GM12892 (cell line): ENCODE results near the gene TPPP.
"Not testable (repeated sequence)": the region's sequence is repeated elsewhere in the genome, so short reads cannot be mapped to it uniquely, and the experiment has no call there.

Source experiments
- POLR2A ChIP-seq: IDR thresholded peaks from 2 replicates; pipeline ENCODE4 v1.6.1; 2011; ENCODE audit warnings: low read depth, low read length, control low read depth
- POLR2AphosphoS5 ChIP-seq: IDR thresholded peaks from 2 replicates; pipeline ENCODE4 v1.6.1; 2011; ENCODE audit warnings: low read depth, low read length, control low read depth

- not testable (repeated sequence) for TF ChIP-seq POLR2A, POLR2AphosphoS5
Measured at GRCh38 chr5:694042-694431, 885 bp upstream of the TPPP start.
